Gastrocnemius medialis (tissue), 4 donors: ENCODE data around the gene EFCAB5. TPM values are rescaled to one million over a fixed set of nuclear protein-coding genes. Genes with fewer than 3 reads are reported as not detected.

Experiments used
- ATAC-seq, 2 donors: fragments of 150-250 bp; one replicate each; pipeline ENCODE4 v1.9.1; 2016
- DNase-seq, 2 donors: peaks; one replicate each; pipeline ENCODE4 v3.0.0-alpha.2; 2019
- H3K27ac ChIP-seq, 4 donors: fragments of 200-600 bp; sonication (generic); 1 replicate in 1 of 4; 2 replicates in 3 of 4; pipeline ENCODE4 v1.5.1; 2016 to 2018; ENCODE audit warnings: mild to moderate bottlenecking in 2 of 4, moderate library complexity in 1 of 4
- H3K27me3 ChIP-seq, 3 donors: fragments of 200-600 bp; sonication (generic) in 2 of 3; 1 replicate in 1 of 3; 2 replicates in 2 of 3; pipeline versions ENCODE4 v1.5.1 to v1.6.0; 2016 to 2019; ENCODE audit warnings: mild to moderate bottlenecking in 1 of 3, moderate library complexity in 1 of 3
- H3K36me3 ChIP-seq, 2 donors: fragments of 200-600 bp; sonication (generic) in 1 of 2; one replicate each; pipeline ENCODE4 v1.5.1; 2017 to 2018
- H3K4me1 ChIP-seq, 2 donors: fragments of 200-600 bp; sonication (generic) in 1 of 2; one replicate each; pipeline ENCODE4 v1.5.1; 2016 to 2017; ENCODE audit warnings: mild to moderate bottlenecking in 2 of 2
- H3K4me3 ChIP-seq, 4 donors: fragments of 200-600 bp; sonication (generic) in 3 of 4; 1 replicate in 1 of 4; 2 replicates in 3 of 4; pipeline ENCODE4 v1.5.1; 2016 to 2019; ENCODE audit warnings: mild to moderate bottlenecking in 2 of 4
- H3K9me3 ChIP-seq, 3 donors: fragments of 200-600 bp; sonication (generic) in 2 of 3; 1 replicate in 1 of 3; 2 replicates in 2 of 3; pipeline ENCODE4 v1.5.1; 2016 to 2019
- POLR2A ChIP-seq, 2 donors: fragments of 450-650 bp; IDR thresholded peaks; one replicate each; pipeline ENCODE4 v1.6.1; 2017; ENCODE audit warnings: antibody characterized with exemption in 2 of 2, mild to moderate bottlenecking in 2 of 2, moderate library complexity in 2 of 2
- in situ Hi-C, 4 donors: fragments of 200-750 bp; cut with MboI; loops; one replicate each; pipeline versions ENCODE4 v1.15.0 to v1.8.0; 2017; ENCODE audit warnings: low sequenced_read_pairs in 4 of 4
- intact Hi-C: fragments of 100-400 bp; cut with DNase I; formaldehyde crosslinking; loops from one replicate; pipeline ENCODE4 v1.15.1; 2023; ENCODE audit warnings: low total_unique reads
- total RNA-seq, 4 donors: library from RNA; depleted of rRNA; stranded (reverse); fragments of >200 nt; gene quantifications; one replicate each; pipeline versions ENCODE4 v1.1.0 to v1.2.3, GENCODE V29; 2016
- TF ChIP-seq, protein P1 (sequence below), 5 experiments: fragments of 450-650 bp in 3 of 5; fragments of 200-600 bp in 2 of 5; sonication (generic) in 2 of 5; IDR thresholded peaks in 4 of 5; conservative IDR thresholded peaks in 1 of 5; 1 replicate in 4 of 5; 2 replicates in 1 of 5; pipeline ENCODE4 v1.5.1; 2016 to 2019; ENCODE audit warnings: antibody characterized with exemption in 5 of 5, mild to moderate bottlenecking in 3 of 5, moderate library complexity in 3 of 5

Gene EFCAB5
- total RNA-seq, 4 donors from 2014 or later, result 0.04 to 0.36 TPM; not detected in 2

DNA sequence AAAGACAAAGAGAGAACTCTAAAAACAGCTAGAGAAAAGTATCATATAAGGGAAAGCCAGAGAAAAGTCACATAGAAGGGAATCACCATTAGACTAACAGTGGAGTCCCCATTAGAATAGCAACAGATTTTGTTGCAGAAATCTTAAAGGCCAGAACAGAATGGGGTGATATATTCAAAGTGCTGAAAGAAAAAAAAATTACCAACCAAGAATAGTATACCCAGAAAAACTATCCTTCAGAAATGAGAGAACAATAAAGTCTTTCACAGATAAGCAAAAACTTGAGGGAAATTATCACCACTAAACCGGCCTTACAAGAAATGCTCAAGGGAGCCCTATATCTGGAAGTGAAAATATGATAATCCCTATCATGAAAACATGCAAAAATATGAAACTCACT lies 123.3 kb downstream of the EFCAB5 start:
- ATAC-seq (no peak), DNase-seq (no peak)
- TF ChIP-seq, protein P1, sequence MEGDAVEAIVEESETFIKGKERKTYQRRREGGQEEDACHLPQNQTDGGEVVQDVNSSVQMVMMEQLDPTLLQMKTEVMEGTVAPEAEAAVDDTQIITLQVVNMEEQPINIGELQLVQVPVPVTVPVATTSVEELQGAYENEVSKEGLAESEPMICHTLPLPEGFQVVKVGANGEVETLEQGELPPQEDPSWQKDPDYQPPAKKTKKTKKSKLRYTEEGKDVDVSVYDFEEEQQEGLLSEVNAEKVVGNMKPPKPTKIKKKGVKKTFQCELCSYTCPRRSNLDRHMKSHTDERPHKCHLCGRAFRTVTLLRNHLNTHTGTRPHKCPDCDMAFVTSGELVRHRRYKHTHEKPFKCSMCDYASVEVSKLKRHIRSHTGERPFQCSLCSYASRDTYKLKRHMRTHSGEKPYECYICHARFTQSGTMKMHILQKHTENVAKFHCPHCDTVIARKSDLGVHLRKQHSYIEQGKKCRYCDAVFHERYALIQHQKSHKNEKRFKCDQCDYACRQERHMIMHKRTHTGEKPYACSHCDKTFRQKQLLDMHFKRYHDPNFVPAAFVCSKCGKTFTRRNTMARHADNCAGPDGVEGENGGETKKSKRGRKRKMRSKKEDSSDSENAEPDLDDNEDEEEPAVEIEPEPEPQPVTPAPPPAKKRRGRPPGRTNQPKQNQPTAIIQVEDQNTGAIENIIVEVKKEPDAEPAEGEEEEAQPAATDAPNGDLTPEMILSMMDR (IDR thresholded peaks at IDR 0.05 in 4 of 5, conservative IDR thresholded peaks at IDR 0.05 in 1 of 5), result no peak
- TF ChIP-seq POLR2A (IDR thresholded peaks at IDR 0.05), result no peak
- Histone ChIP-seq H3K27me3 (peaks cover 0 to 7% (median 0%) of the 10 kb centered on the region in 3 donors), H3K9me3 (peaks cover 0 to 10% (median 0%) of the 10 kb centered on the region in 3 donors), H3K4me1 (no peaks in the 10 kb centered on the region), H3K4me3 (no peak overlapping the region), H3K27ac (no peak overlapping the region), H3K36me3 (no peaks in the 10 kb centered on the region)
- intact Hi-C loops (no loop called here), in situ Hi-C loops (no loop called here)

DNA sequence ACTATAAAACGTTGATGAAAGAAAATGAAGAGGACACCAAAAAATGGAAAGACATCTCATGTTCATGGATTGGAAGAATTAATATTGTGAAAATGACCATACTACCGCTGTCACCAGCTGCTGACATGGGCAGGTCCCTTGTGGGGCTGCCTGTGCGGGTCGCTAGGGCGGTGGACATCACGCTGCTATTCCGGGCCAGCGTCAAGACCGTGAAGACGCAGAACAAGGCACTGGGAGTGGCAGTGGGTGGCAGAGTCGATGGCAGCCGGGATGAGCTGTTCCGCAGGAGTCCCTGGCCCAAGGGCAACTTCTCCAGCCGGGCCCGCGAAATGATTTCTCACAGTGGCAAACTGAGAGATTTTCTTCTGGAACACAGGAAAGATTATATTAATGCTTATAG lies 127.0 kb downstream of the EFCAB5 start:
- no peaks in the 10 kb centered on the region for H3K27me3 ChIP-seq
- in situ Hi-C loops (no loop called here), intact Hi-C loops (no loop called here)
- no peak for DNase-seq
- peaks cover 0 to 10% (median 0%) of the 10 kb centered on the region in 3 donors for H3K9me3 ChIP-seq
- TF ChIP-seq, protein P1 (IDR thresholded peaks at IDR 0.05 in 4 of 5, conservative IDR thresholded peaks at IDR 0.05 in 1 of 5), result no peak
- no peak for TF ChIP-seq POLR2A (IDR thresholded peaks at IDR 0.05)
- no peaks in the 10 kb centered on the region for H3K4me1 ChIP-seq
- H3K4me3 ChIP-seq, result no peak overlapping the region
- no peaks in the 10 kb centered on the region for H3K36me3 ChIP-seq
- no peak for ATAC-seq
- H3K27ac ChIP-seq, result no peak overlapping the region

DNA sequence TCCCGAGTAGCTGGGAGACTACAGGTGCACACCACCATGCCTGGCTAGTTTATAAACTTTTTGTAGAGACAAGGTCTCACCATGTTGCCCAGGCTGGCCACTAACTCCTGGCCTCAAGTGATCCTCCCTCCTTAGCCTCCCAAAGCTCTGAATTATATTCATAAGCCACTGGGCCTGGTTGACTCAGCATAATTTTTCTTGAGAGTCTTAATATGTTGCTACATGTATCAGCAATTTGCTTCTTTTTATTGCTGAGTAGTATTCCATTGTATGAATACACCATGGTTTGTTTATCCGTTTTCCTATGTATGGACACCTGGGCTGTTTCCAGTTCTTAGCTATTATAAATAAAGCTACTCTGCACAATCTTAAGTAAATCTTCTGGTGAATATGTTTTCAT lies 132.8 kb downstream of the EFCAB5 start:
- intact Hi-C loops (no loop called here), in situ Hi-C loops (no loop called here)
- Histone ChIP-seq H3K27ac (no peak overlapping the region), H3K36me3 (no peaks in the 10 kb centered on the region), H3K9me3 (no peaks in the 10 kb centered on the region), H3K4me1 (no peaks in the 10 kb centered on the region), H3K27me3 (peaks cover 0 to 5% (median 0%) of the 10 kb centered on the region in 3 donors), H3K4me3 (no peak overlapping the region)
- DNase-seq (no peak), ATAC-seq (no peak)
- TF ChIP-seq, protein P1 (IDR thresholded peaks at IDR 0.05 in 4 of 5, conservative IDR thresholded peaks at IDR 0.05 in 1 of 5), result no peak
- TF ChIP-seq POLR2A (IDR thresholded peaks at IDR 0.05), result no peak

DNA sequence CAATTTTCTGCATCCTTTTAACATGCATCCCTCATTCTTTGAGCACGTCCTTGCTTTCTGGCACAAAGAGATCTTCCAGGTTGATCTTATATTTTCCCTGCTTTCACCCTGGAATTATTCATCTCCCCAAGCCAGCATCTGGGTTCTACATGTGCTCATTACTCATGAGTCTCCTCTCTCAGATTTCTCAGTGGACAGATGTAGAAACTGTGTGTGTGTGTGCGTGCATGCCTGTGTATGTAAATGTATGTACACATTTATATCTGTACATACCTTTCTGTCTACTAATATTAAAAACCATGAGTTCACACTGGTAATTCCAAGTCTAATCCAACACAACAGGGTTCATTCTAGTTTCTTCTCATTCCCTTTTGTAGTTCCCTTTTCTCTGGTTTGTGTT lies 133.3 kb downstream of the EFCAB5 start:
- H3K9me3 ChIP-seq, result no peaks in the 10 kb centered on the region
- DNase-seq (no peak), ATAC-seq (no peak)
- H3K27me3 ChIP-seq, result peaks cover 0 to 5% (median 0%) of the 10 kb centered on the region in 3 donors
- intact Hi-C loops (no loop called here), in situ Hi-C loops (no loop called here)
- no peak overlapping the region for H3K4me3 ChIP-seq
- H3K36me3 ChIP-seq, result no peaks in the 10 kb centered on the region
- H3K27ac ChIP-seq, result no peak overlapping the region
- no peak for TF ChIP-seq POLR2A (IDR thresholded peaks at IDR 0.05)
- TF ChIP-seq, protein P1 (IDR thresholded peaks at IDR 0.05 in 4 of 5, conservative IDR thresholded peaks at IDR 0.05 in 1 of 5), result no peak
- H3K4me1 ChIP-seq, result no peaks in the 10 kb centered on the region

DNA sequence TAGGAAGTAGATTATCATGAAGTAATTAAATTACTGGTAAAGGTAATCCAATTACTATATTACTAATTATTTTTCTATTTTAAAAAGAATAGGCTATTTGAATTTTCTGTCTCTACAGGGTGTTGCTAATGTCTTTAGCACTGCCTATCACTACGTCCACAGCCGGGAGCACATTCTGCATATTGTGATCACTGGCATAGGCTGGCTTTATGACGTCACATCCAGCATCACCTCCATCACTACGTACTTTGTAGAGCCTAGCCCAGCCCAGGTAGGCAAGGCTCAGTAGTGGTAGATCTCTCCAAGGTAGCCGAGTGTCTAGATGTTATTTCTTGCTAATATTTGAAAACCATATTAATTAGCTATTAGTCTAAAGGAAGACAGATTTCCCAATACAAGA lies 141.3 kb downstream of the EFCAB5 start:
- Histone ChIP-seq H3K9me3 (no peaks in the 10 kb centered on the region), H3K36me3 (no peaks in the 10 kb centered on the region), H3K4me1 (no peaks in the 10 kb centered on the region), H3K27me3 (peaks cover 0 to under 1% (median 0%) of the 10 kb centered on the region in 3 donors), H3K4me3 (no peak overlapping the region), H3K27ac (no peak overlapping the region)
- in situ Hi-C loops (no loop called here), intact Hi-C loops (no loop called here)
- TF ChIP-seq POLR2A (IDR thresholded peaks at IDR 0.05), result no peak
- TF ChIP-seq, protein P1 (IDR thresholded peaks at IDR 0.05 in 4 of 5, conservative IDR thresholded peaks at IDR 0.05 in 1 of 5), result no peak
- no peak for DNase-seq
- ATAC-seq, result no peak
